OCI-LY1 (cell line): ENCODE data around the gene ZNF616.

Source experiments
- CTCF ChIP-seq: fragments of 200-600 bp; sonication (generic), shearing (Covaris generic); IDR thresholded peaks from 2 replicates; pipeline ENCODE4 v1.5.1; 2017; ENCODE audit warnings: mild to moderate bottlenecking, antibody characterized with exemption, low read length, moderate library complexity, mixed read lengths
- EZH2 ChIP-seq: fragments of 200-600 bp; sonication (generic), shearing (Covaris generic); IDR thresholded peaks from 2 replicates; pipeline ENCODE4 v1.8.0; 2017; ENCODE audit warnings: borderline replicate concordance, mixed run types, mild to moderate bottlenecking, antibody characterized with exemption, low read length, moderate library complexity, mixed read lengths

- TF ChIP-seq CTCF = no peak
- no peak for TF ChIP-seq EZH2
Observed at GRCh38 chr19:52101866-52102562, 37.7 kb downstream of the ZNF616 start.
